Measurements from ENCODE around the gene GRIK4. TPM values are rescaled to one million over a fixed set of nuclear protein-coding genes. Genes with fewer than 3 reads are reported as not detected.
A peak's percentile ranks its signal among the peaks of the same experiment; 100 is the strongest.

The GRIK4 gene
- total and polyA plus RNA-seq, 2 donors (not counting 3 experiments of a cell fraction or from before 2014, with no cell fraction given), result 0.81 to 1.6 TPM

- dilution Hi-C loops (cut with MboI; ENCODE audit: extremely low pct_ligation_motif_present, low sequenced_read_pairs), result no loop called here
- H3K27me3 ChIP-seq (ENCODE audit: control insufficient read depth in 2 of 2, insufficient read depth in 2 of 2, low read length in 2 of 2), result no peaks in the 10 kb centered on the region
- H3K9me3 ChIP-seq (replicated peaks; ENCODE audit: control insufficient read depth, insufficient read depth, low read length), result no peaks in the 10 kb centered on the region
- no peak overlapping the region for H3K4me2 ChIP-seq (ENCODE audit: insufficient read depth, low read length)
- H2AFZ ChIP-seq (ENCODE audit: low read depth, low read length), result no peak overlapping the region
- no peaks in the 10 kb centered on the region for H3K79me2 ChIP-seq (ENCODE audit: control insufficient read depth, insufficient read depth, low read length)
- FAIRE-seq (no peak), DNase-seq (ENCODE audit: low read depth, low spot score) (no peak)
- H3K4me3 ChIP-seq (replicated peaks in 1 of 3; ENCODE audit: insufficient read depth in 1 of 3, low read depth in 1 of 3, low read length in 3 of 3), result no peak overlapping the region
- POLR2A ChIA-PET, result no interaction called here
- CTCF ChIA-PET, result interaction anchor here (0.9 to 1.8 kb wide), 4 partner anchors 15 to 260 kb away, joined by 3 to 10 read pairs (median 4); no protein-coding TSS in a partner anchor
- TF ChIP-seq CTCF (IDR thresholded peaks at IDR 0.05; ENCODE audit: extremely low read depth in 1 of 2, insufficient read depth in 1 of 2, low read depth in 1 of 2, low read length in 2 of 2) (peak in 1 of 2 donors; percentile 6), JUN (IDR thresholded peaks at IDR 0.05; ENCODE audit: borderline replicate concordance, insufficient read depth, insufficient read length, low read depth) (no peak), GATA2 (IDR thresholded peaks at IDR 0.05; ENCODE audit: insufficient read depth, insufficient read length, low read depth, low read length) (no peak), MYC (IDR thresholded peaks at IDR 0.05; ENCODE audit: low read depth, low read length) (no peak), MAX (IDR thresholded peaks at IDR 0.05; ENCODE audit: insufficient read depth, insufficient read length) (no peak), FOS (IDR thresholded peaks at IDR 0.05; ENCODE audit: borderline replicate concordance, insufficient read depth, low read length) (no peak)
- H3K9ac ChIP-seq (replicated peaks; ENCODE audit: extremely low read depth, insufficient read depth, low read length), result no peak overlapping the region
- intact Hi-C loops (cut with micrococcal nuclease), result no loop called here
- H3K9me1 ChIP-seq (replicated peaks; ENCODE audit: control insufficient read depth, extremely low read depth, insufficient read depth, low read length), result no peaks in the 10 kb centered on the region
- H3K27ac ChIP-seq (ENCODE audit: insufficient read depth, low read depth, low read length), result no peak overlapping the region
- BruUV-seq (replicated peaks), result no TSS peak
- H3K36me3 ChIP-seq (ENCODE audit: control insufficient read depth in 2 of 2, extremely low read depth in 1 of 2, insufficient read depth in 2 of 2, low read length in 2 of 2), result no peaks in the 10 kb centered on the region
- no peaks in the 10 kb centered on the region for H4K20me1 ChIP-seq (replicated peaks; ENCODE audit: control insufficient read depth, extremely low read depth, insufficient read depth, low read length)
- no peaks in the 10 kb centered on the region for H3K4me1 ChIP-seq (ENCODE audit: control insufficient read depth, extremely low read depth, insufficient read depth, low read length)
Measured at GRCh38 chr11:120945042-120945441, 433.5 kb downstream of the GRIK4 start.
